ENCODE data around the gene VPS50. TPM values are rescaled to one million over a fixed set of nuclear protein-coding genes. Genes with fewer than 3 reads are reported as not detected.

Gene VPS50
- total RNA-seq, 1 experiment from 2014 or later: 15.2 TPM

DNA sequence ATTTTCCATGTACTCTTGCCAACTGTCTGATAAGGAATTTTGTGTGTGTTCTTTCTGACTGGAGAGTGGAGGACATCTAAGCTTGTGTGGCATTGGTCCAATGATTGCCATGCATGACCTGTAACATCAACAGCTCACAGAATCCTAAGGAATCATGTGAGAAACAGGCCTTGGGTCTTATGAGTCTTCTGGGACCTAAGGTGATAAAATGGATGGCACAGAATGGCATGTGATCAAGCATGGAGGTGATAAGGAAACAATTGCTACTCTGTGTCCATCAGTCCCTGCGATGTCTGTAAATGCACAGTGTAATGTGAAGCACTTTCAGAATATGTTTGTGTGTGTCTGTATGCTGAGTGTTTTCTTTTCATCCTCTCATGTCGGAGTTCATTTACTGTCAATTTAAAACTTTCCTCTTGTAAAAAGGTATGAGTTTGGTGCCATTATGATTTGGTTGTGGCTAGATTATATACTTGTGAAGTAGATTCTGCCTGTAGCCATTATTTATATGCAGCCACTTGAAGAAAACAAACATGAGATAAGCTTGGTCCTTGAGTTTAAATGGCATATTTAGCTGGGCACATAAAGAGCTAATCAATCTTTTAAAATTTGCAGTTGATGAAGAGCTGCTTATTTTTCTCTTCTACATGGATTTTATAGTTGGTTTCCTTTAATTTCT lies 127.5 kb downstream of the VPS50 start:
- TF ChIP-seq, protein P1, sequence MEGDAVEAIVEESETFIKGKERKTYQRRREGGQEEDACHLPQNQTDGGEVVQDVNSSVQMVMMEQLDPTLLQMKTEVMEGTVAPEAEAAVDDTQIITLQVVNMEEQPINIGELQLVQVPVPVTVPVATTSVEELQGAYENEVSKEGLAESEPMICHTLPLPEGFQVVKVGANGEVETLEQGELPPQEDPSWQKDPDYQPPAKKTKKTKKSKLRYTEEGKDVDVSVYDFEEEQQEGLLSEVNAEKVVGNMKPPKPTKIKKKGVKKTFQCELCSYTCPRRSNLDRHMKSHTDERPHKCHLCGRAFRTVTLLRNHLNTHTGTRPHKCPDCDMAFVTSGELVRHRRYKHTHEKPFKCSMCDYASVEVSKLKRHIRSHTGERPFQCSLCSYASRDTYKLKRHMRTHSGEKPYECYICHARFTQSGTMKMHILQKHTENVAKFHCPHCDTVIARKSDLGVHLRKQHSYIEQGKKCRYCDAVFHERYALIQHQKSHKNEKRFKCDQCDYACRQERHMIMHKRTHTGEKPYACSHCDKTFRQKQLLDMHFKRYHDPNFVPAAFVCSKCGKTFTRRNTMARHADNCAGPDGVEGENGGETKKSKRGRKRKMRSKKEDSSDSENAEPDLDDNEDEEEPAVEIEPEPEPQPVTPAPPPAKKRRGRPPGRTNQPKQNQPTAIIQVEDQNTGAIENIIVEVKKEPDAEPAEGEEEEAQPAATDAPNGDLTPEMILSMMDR (IDR thresholded peaks at IDR 0.05; ENCODE audit: unreplicated experiment): no peak
- Mint-ChIP-seq H3K36me3 (ENCODE audit: insufficient read depth, unreplicated experiment) (peaks cover 5% of the 10 kb centered on the region), H3K4me1 (ENCODE audit: insufficient read depth, unreplicated experiment) (no peaks in the 10 kb centered on the region), H3K27me3 (ENCODE audit: insufficient read depth, unreplicated experiment) (no peaks in the 10 kb centered on the region), H3K4me3 (ENCODE audit: unreplicated experiment) (no peak overlapping the region), H3K27ac (ENCODE audit: low read depth, unreplicated experiment) (no peak overlapping the region), H3K9me3 (ENCODE audit: unreplicated experiment) (no peaks in the 10 kb centered on the region)
- no peak for DNase-seq (ENCODE audit: unreplicated experiment)
- CTCF ChIA-PET: interaction anchor here (1.2 to 1.5 kb wide), 2 partner anchors 15 to 63 kb away, joined by 3 to 4 read pairs; no protein-coding TSS in a partner anchor
- BruUV-seq (replicated peaks): no TSS peak
- intact Hi-C loops (cut with micrococcal nuclease): no loop called here
- POLR2A ChIA-PET: no interaction called here

DNA sequence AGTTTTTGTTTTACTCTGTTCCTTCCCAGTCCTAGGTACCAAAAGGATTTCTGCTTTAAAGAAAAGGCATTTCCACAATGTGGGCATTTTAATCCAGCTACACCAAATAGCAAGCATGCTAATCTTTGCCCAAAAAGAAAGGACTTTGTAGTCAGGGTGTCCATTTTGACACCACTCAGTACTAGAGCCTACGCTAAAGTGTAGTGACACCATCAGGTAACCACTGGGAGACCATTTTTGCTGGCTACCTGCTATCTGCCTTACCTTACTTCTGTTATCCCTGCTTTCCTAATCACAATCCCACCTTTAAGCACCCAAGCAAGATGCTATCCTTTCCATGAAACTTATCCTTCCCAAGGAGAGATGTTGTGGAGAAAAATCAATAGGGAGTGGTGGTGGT lies 129.7 kb downstream of the VPS50 start:
- POLR2A ChIA-PET: no interaction called here
- CTCF ChIA-PET: interaction anchor here (2.1 kb wide), 1 partner anchor 13 kb away, joined by 8 read pairs; no protein-coding TSS in a partner anchor
- Mint-ChIP-seq H3K27ac (ENCODE audit: low read depth, unreplicated experiment) (no peak overlapping the region), H3K4me3 (ENCODE audit: unreplicated experiment) (no peak overlapping the region), H3K4me1 (ENCODE audit: insufficient read depth, unreplicated experiment) (no peaks in the 10 kb centered on the region), H3K9me3 (ENCODE audit: unreplicated experiment) (no peaks in the 10 kb centered on the region), H3K27me3 (ENCODE audit: insufficient read depth, unreplicated experiment) (no peaks in the 10 kb centered on the region), H3K36me3 (ENCODE audit: insufficient read depth, unreplicated experiment) (peaks cover 5% of the 10 kb centered on the region)
- intact Hi-C loops (cut with micrococcal nuclease): no loop called here
- no TSS peak for BruUV-seq (replicated peaks)
- TF ChIP-seq, protein P1 (IDR thresholded peaks at IDR 0.05; ENCODE audit: unreplicated experiment): no peak
- no peak for DNase-seq (ENCODE audit: unreplicated experiment)

DNA sequence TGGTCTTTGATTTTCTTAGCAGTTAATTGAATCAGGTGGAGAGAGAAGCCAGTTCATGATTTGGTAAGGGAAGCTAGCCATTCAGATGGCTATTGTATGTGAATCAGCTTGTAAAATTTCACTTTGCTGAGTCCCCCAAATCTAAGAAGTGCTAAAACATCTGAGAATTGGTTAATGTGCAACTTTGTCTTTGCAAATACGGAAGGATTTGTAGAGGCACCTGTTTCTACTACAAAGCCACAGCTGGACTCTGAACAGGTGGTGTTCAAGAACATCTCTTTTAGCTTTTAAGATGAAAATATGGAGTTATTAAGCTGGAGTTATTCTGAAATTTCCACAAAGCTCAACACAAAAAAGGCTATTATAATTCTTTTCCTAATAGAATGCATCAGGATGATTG lies 132.6 kb downstream of the VPS50 start:
- ChIA-PET POLR2A (interaction anchor here (0.7 kb wide), 1 partner anchor 326 kb away, joined by 4 read pairs; no protein-coding TSS in a partner anchor), CTCF (interaction anchor here (0.6 to 1.2 kb wide), 3 partner anchors 10 to 186 kb away, joined by 3 read pairs; no protein-coding TSS in a partner anchor)
- no peaks in the 10 kb centered on the region for H3K9me3 Mint-ChIP-seq (ENCODE audit: unreplicated experiment)
- H3K4me1 Mint-ChIP-seq (ENCODE audit: insufficient read depth, unreplicated experiment): no peaks in the 10 kb centered on the region
- H3K4me3 Mint-ChIP-seq (ENCODE audit: unreplicated experiment): no peak overlapping the region
- H3K36me3 Mint-ChIP-seq (ENCODE audit: insufficient read depth, unreplicated experiment): no peaks in the 10 kb centered on the region
- H3K27ac Mint-ChIP-seq (ENCODE audit: low read depth, unreplicated experiment): no peak overlapping the region
- intact Hi-C loops (cut with micrococcal nuclease): no loop called here
- H3K27me3 Mint-ChIP-seq (ENCODE audit: insufficient read depth, unreplicated experiment): no peaks in the 10 kb centered on the region
- BruUV-seq (replicated peaks): no TSS peak
- DNase-seq (ENCODE audit: unreplicated experiment): no peak
- TF ChIP-seq, protein P1 (IDR thresholded peaks at IDR 0.05; ENCODE audit: unreplicated experiment): no peak

DNA sequence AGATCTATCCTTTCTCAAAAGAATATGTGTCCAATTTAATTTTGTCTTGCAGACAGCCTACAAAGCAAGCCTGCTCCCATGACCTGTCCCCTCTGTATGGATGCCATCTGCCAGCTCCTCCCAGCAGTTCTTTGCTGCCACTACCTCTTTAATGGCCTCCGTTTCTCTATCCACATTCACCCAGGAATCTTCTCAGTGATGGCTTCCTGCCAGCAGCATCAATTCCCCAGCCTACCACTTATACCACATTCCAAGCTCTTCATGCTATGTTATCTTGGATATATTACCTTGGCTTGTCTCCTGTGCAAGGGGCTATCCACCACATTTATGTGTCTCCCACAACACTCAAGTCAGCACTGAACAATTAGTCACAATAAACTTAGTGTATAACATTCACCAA lies 133.2 kb downstream of the VPS50 start:
- no peaks in the 10 kb centered on the region for H3K36me3 Mint-ChIP-seq (ENCODE audit: insufficient read depth, unreplicated experiment)
- H3K9me3 Mint-ChIP-seq (ENCODE audit: unreplicated experiment): no peaks in the 10 kb centered on the region
- intact Hi-C loops (cut with micrococcal nuclease): no loop called here
- H3K27me3 Mint-ChIP-seq (ENCODE audit: insufficient read depth, unreplicated experiment): no peaks in the 10 kb centered on the region
- CTCF ChIA-PET: interaction anchor here (1.0 to 1.2 kb wide), 2 partner anchors 12 to 187 kb away, joined by 3 read pairs; no protein-coding TSS in a partner anchor
- no peaks in the 10 kb centered on the region for H3K4me1 Mint-ChIP-seq (ENCODE audit: insufficient read depth, unreplicated experiment)
- TF ChIP-seq, protein P1 (IDR thresholded peaks at IDR 0.05; ENCODE audit: unreplicated experiment): no peak
- no TSS peak for BruUV-seq (replicated peaks)
- POLR2A ChIA-PET: no interaction called here
- DNase-seq (ENCODE audit: unreplicated experiment): no peak
- H3K27ac Mint-ChIP-seq (ENCODE audit: low read depth, unreplicated experiment): no peak overlapping the region
- H3K4me3 Mint-ChIP-seq (ENCODE audit: unreplicated experiment): no peak overlapping the region

All from MCF 10A (cell line).